Measurements from ENCODE around the gene ECHDC3. TPM values are rescaled to one million over a fixed set of nuclear protein-coding genes. Genes with fewer than 3 reads are reported as not detected.

The ECHDC3 gene
- total and polyA plus RNA-seq, 10 of the 15 experiments (the other 5 are each of a cell fraction or from before 2014, with no cell fraction given) = 0.16 to 10.0 (median 6.0) TPM

DNA sequence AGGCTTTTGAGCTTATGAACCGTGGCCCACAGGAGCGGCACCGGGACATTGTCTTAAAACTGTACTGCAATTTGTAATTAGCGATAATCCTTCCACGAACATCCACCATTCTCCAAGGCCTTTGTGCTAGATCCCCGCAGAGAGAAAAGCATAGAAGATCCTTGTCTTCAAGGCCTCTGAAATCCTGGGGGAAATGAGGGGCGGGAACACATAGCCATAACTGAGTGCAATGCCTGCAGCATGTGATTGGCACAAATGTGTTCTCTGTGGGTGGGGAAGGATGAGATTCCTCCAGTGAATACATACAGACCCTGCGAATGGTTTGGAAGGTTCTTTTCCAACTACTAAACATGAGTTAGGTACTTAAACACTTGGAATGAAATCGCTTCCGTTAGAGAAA lies 55.1 kb downstream of the ECHDC3 start:
- Histone ChIP-seq H3K27ac (ENCODE audit: control insufficient read depth, insufficient read depth) (no peak overlapping the region), H3K9ac (ENCODE audit: control insufficient read depth, insufficient read depth, low read length) (no peak overlapping the region), H4K20me1 (ENCODE audit: control insufficient read depth, insufficient read depth) (no peaks in the 10 kb centered on the region), H3K9me3 (replicated peaks; ENCODE audit: control insufficient read depth, insufficient read depth, low read length) (no peaks in the 10 kb centered on the region), H3K36me3 (ENCODE audit: control insufficient read depth in 2 of 2, insufficient read depth in 2 of 2, low read length in 1 of 2) (no peaks in the 10 kb centered on the region), H3K4me1 (ENCODE audit: control insufficient read depth, insufficient read depth, low read length) (no peaks in the 10 kb centered on the region), H3K4me2 (ENCODE audit: control insufficient read depth, insufficient read depth) (no peak overlapping the region), H3K4me3 (no peak overlapping the region), H3K27me3 (replicated peaks in 1 of 2; ENCODE audit: control insufficient read depth in 2 of 2, insufficient read depth in 2 of 2, low read length in 1 of 2) (no peaks in the 10 kb centered on the region), H2AFZ (ENCODE audit: control insufficient read depth, low read depth, low read length) (no peak overlapping the region), H3K79me2 (ENCODE audit: control insufficient read depth, insufficient read depth, low read length) (no peaks in the 10 kb centered on the region)
- TF ChIP-seq, protein P1, sequence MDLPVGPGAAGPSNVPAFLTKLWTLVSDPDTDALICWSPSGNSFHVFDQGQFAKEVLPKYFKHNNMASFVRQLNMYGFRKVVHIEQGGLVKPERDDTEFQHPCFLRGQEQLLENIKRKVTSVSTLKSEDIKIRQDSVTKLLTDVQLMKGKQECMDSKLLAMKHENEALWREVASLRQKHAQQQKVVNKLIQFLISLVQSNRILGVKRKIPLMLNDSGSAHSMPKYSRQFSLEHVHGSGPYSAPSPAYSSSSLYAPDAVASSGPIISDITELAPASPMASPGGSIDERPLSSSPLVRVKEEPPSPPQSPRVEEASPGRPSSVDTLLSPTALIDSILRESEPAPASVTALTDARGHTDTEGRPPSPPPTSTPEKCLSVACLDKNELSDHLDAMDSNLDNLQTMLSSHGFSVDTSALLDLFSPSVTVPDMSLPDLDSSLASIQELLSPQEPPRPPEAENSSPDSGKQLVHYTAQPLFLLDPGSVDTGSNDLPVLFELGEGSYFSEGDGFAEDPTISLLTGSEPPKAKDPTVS (IDR thresholded peaks at IDR 0.05; ENCODE audit: low read depth, low read length) = no peak
- TF ChIP-seq ESRRA (IDR thresholded peaks at IDR 0.05; ENCODE audit: low read length) = no peak
- TF ChIP-seq RELA (IDR thresholded peaks at IDR 0.05; ENCODE audit: borderline replicate concordance, partially characterized antibody) = no peak
- no peak for TF ChIP-seq ZBED1 (IDR thresholded peaks at IDR 0.05; ENCODE audit: borderline replicate concordance)
- TF ChIP-seq, protein P2, sequence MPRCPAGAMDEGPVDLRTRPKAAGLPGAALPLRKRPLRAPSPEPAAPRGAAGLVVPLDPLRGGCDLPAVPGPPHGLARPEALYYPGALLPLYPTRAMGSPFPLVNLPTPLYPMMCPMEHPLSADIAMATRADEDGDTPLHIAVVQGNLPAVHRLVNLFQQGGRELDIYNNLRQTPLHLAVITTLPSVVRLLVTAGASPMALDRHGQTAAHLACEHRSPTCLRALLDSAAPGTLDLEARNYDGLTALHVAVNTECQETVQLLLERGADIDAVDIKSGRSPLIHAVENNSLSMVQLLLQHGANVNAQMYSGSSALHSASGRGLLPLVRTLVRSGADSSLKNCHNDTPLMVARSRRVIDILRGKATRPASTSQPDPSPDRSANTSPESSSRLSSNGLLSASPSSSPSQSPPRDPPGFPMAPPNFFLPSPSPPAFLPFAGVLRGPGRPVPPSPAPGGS (IDR thresholded peaks at IDR 0.05; ENCODE audit: borderline replicate concordance, insufficient read depth, low read depth, low read length, poor library complexity, severe bottlenecking) = no peak
- TF ChIP-seq, protein P3, sequence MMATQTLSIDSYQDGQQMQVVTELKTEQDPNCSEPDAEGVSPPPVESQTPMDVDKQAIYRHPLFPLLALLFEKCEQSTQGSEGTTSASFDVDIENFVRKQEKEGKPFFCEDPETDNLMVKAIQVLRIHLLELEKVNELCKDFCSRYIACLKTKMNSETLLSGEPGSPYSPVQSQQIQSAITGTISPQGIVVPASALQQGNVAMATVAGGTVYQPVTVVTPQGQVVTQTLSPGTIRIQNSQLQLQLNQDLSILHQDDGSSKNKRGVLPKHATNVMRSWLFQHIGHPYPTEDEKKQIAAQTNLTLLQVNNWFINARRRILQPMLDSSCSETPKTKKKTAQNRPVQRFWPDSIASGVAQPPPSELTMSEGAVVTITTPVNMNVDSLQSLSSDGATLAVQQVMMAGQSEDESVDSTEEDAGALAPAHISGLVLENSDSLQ (IDR thresholded peaks at IDR 0.05) = no peak
- TF ChIP-seq RUNX3 (IDR thresholded peaks at IDR 0.05; ENCODE audit: low read length) = no peak
- TF ChIP-seq ATF7 (IDR thresholded peaks at IDR 0.05; ENCODE audit: low read depth) = no peak
- no peak for TF ChIP-seq CREM (IDR thresholded peaks at IDR 0.05; ENCODE audit: low read depth)
- TF ChIP-seq, protein P4, sequence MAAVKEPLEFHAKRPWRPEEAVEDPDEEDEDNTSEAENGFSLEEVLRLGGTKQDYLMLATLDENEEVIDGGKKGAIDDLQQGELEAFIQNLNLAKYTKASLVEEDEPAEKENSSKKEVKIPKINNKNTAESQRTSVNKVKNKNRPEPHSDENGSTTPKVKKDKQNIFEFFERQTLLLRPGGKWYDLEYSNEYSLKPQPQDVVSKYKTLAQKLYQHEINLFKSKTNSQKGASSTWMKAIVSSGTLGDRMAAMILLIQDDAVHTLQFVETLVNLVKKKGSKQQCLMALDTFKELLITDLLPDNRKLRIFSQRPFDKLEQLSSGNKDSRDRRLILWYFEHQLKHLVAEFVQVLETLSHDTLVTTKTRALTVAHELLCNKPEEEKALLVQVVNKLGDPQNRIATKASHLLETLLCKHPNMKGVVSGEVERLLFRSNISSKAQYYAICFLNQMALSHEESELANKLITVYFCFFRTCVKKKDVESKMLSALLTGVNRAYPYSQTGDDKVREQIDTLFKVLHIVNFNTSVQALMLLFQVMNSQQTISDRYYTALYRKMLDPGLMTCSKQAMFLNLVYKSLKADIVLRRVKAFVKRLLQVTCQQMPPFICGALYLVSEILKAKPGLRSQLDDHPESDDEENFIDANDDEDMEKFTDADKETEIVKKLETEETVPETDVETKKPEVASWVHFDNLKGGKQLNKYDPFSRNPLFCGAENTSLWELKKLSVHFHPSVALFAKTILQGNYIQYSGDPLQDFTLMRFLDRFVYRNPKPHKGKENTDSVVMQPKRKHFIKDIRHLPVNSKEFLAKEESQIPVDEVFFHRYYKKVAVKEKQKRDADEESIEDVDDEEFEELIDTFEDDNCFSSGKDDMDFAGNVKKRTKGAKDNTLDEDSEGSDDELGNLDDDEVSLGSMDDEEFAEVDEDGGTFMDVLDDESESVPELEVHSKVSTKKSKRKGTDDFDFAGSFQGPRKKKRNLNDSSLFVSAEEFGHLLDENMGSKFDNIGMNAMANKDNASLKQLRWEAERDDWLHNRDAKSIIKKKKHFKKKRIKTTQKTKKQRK (IDR thresholded peaks at IDR 0.05; ENCODE audit: low read depth, low read length) = no peak
- TF ChIP-seq NR2C1 (IDR thresholded peaks at IDR 0.05) = no peak
- TF ChIP-seq, protein P5, sequence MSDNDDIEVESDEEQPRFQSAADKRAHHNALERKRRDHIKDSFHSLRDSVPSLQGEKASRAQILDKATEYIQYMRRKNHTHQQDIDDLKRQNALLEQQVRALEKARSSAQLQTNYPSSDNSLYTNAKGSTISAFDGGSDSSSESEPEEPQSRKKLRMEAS (IDR thresholded peaks at IDR 0.05; ENCODE audit: low read depth, low read length) = no peak
- ChIA-PET CTCF (no interaction called here), SMC1A (ENCODE audit: uncharacterized antibody, unreplicated experiment) (no interaction called here), POLR2A (no interaction called here), RAD21 (ENCODE audit: unreplicated experiment) (no interaction called here)
- ATAC-seq (no peak), FAIRE-seq (no peak), DNase-seq (ENCODE audit: low read depth, low spot score) (no peak)
- BruUV-seq (replicated peaks) = no TSS peak
- 58% methylated on average over 10 of the region's 10 CpGs for WGBS (ENCODE audit: insufficient coverage, insufficient replicate concordance, low lambda C conversion rate, missing lambda C conversion rate)
- in situ Hi-C loops (cut with MboI) = loop anchor here (5.0 kb wide), 1 partner anchor 185 kb away; no protein-coding TSS in a partner anchor
- intact Hi-C loops (cut with micrococcal nuclease; ENCODE audit: unreplicated experiment) = no loop called here
